Glomerular visceral epithelial cell (primary cell): ENCODE results near the gene ADIG.

Experiments used
- DNase-seq: peaks from one replicate; pipeline ENCODE4 v3.0.0-alpha.2; 2016; ENCODE audit errors: extremely low spot score

ADIG gene

GRCh38 chr20:38581013-38581412 lies at the start of gene ADIG:
TSS of gene ADIG (plus strand) at chr20:38581197. CDS start at chr20:38581251, 54 bp downstream.
- DNase-seq = no peak

DNA sequence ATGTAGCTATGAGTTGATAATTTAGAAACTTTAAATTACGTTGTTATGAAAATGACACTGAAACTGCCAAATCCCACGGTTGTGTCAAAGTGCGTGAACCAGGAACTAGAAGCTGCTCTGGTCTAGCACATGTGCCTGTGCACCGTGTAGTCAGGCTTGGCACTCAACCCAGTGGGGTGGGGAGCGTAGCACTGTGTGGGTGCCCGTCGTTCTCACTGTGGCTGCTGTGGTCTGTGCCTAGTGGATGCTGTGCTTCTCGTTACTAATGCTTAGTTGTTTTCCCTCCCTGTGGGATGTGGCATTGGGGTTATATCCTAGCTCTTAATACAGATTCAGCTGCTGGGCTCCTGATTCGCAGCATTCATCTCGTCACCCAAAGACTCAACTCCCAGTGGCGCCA lies 46.2 kb upstream of the ADIG start:
- DNase-seq = no peak

GRCh38 chr20:38536310-38536709 lies 44.7 kb upstream of the ADIG start:
- no peak for DNase-seq

GRCh38 chr20:38537176-38537575 lies 43.8 kb upstream of the ADIG start:
- no peak for DNase-seq

GRCh38 chr20:38538789-38539188 lies 42.2 kb upstream of the ADIG start:
- no peak for DNase-seq

DNA sequence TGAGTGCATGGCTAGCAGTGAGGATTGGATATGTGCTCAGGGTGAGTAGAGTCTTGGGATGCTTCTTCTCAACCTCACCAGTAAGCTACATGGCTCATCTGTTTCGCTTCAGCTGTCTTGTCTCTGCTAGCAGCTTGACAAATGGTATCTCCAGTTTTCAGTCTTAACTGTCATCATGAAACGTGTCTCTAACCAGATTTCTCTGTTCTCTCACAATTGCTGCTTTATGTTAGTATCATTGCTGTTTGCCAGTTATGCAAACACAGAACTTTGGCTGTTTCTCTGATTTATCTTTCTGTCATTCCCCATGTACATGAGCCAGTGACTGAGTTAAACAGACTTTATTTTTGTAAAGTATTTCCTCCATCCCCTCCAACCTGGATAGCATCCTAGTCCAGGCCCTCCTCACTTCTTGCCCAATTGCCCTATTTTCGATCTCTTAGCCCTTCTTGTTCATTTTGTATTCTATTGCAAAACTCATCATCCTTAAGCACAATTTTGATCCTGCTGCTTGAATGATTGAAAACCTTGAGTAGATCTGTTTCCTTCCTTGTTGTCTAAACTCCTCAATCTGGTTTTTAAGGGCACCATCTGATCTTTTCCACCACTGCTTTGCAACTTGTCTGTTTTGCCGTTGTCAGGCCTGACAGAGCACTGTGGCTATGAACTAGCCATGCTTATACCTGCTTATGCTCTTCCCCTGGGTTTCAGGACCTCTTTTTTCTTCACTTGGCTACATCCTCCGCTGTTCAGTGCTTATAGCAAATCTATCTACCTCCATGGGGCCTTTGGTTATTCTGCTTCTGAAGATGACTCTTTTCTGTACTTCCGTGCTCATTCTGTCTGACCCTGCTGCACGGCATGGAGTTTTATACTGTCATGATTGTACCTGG lies 37.7 kb upstream of the ADIG start:
- DNase-seq = no peak

DNA sequence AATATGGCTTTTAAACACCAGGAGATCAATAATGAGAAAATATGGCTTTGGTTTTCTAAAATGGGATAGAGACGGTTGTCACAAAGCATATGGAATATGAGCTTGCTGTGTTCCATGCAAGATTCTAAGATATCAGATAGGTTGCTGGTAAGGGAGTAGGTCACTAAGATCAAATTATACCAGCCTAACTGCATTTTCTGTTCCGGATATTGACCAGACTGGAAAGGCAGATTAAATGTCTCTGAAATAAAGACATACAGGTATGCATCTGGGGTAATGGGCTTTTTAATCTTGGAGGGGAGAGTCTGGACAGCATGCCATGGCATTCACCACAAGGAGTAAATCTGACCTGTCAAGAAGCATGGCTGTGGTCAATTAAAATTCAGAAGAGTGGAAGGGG lies 35.2 kb upstream of the ADIG start:
- DNase-seq = no peak

GRCh38 chr20:38547288-38548085 lies 33.5 kb upstream of the ADIG start:
- DNase-seq = no peak

DNA sequence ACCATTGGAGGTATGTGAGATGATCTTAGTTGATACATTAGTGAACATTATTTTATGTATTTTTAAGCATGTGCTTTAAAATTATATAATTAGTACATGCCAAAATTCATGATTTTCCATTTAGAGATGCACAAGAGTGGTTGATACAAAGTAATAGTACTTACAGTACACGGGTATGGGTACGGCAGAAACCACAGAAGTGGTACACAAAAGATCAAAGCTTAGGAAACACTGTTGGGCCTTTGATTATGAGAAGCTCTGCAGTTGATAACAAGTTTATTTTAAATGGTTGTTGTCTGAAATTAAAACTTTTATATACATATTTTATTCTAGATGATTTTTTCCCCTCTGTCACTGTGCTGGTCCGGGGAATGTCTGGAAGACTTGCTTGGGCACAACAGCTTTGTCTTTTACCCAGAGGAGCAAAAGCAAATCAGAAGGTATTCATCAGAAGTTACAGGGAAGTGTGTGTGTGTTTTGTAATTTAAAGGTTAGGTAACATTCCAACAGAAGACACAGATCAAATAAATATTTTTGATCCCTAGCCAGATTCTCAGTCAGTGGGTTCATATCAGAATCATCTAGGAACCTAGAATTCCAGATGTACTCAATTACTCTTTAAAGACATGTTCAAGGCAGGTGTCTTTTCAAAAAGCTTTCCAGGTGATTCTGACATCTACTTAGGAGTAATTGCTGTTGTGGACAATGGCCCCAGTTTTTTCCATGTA lies 32.5 kb upstream of the ADIG start:
- no peak for DNase-seq

DNA sequence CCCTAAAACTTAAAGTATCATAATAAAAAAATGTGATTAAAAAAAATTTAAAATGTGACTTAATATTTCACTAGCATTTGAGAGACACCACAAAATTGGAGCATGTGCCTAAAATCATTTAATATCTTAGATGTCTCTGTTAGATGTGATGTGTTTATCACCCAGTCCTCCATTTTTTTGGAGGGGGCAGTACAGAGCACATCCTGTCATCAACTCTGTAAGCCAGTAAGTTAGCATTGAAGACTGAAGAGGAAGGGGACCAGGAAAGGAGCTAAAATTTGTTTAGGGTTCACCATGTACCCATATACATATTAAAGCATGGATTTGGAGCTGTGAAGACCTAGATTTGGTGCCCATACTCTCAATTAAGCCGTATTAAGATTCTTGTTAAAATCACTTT lies 30.7 kb upstream of the ADIG start:
- no peak for DNase-seq

DNA sequence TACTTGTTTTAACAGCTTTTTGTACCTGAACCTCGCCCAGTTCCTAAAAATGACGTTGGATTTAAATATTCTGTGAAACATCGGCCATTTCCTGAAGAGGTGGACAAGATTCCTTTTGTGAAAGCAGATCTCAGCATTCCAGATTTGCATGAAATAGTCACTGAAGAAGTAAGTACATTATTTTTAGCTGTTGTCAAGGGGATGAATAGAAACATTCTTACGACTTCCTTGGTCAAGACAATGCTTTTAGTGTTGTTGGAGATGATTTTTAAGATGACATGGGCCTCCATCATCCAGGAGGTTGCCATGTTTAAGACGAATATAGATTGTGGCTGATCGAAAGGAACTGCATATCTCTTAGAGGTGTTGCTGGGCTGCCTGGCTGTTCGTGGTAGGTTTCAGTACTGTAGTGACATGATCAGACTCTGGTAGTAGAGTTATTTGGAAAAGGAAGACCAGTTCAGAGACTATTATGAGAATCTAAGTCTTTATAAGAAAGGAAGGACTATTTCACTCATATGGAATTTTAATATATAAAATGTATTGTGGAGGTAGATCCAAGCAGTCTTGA lies 29.9 kb upstream of the ADIG start:
- no peak for DNase-seq

GRCh38 chr20:38554986-38555385 lies 26.0 kb upstream of the ADIG start:
- DNase-seq = no peak

DNA sequence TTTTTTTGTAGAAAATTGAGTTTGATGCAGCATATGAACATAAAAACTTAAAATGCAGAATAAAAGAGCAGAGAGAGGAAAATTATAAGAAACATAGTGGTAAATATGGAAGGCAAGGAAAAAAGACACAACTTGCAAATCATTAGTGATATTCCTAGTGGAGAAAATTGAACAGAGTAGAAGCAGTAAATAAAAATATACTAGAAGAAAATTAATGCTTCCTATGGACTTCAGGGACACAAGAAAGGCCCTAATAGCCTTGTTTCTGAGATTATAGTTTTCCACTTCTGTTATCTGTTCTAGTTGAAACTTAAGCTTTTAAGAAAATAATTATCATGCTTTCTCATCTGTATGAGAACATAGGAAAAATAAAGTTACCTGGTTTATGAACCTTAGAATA lies 25.6 kb upstream of the ADIG start:
- no peak for DNase-seq

DNA sequence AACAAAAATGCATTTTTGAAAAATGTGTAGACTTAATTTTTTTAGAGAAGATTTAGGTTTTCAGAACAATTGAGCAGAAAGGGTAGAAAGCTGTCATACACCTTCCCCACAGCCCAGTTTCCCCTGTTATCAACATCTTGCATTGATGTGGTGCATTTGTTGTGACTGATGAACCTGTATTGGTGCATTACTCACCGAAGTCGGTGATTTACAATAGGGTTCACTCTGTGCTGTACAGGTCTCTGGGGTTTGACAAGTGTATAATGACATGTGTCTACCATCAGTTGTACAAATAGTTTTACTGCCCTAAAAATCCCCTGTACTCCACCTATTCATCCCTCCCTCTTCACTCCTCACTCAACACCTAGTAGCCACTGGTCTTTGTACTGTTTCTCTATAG lies 23.8 kb upstream of the ADIG start:
- DNase-seq = no peak

DNA sequence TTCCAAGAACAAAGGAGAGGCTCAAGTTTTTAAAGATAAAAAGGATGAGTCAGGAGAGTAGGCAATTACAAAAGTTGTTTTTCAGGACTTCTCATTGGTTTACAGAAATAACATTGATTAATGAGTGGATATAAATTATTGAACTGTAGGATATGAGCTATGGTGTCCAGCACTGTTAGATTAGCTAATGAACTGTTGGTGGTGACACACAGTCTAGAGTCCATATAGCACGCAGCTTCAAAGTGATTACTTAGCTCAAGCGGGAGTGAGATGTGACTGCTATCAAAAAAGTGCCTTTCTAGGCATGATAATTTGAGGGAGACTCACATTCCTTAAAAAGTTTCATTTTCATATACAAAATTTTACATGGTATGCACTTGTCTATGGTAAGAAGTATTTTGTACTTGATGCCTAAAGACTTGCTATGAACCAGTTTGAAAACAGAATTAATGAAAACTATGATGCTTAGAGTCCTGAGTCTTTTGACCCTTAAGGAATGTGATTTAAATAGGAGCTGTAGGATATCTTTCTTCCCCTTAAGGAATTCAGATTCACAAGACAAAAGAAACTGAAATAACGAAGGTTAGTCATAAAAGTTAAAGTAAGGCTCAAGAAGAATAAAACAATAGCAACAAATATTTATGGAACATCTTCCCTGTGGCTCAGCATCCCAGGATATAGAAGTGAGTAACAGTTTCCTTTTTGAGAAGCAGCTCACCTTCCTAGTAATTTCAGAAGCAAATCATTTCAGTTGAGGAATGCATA lies 22.2 kb upstream of the ADIG start:
- DNase-seq = no peak

GRCh38 chr20:38559764-38560163 lies 21.2 kb upstream of the ADIG start:
- no peak for DNase-seq

DNA sequence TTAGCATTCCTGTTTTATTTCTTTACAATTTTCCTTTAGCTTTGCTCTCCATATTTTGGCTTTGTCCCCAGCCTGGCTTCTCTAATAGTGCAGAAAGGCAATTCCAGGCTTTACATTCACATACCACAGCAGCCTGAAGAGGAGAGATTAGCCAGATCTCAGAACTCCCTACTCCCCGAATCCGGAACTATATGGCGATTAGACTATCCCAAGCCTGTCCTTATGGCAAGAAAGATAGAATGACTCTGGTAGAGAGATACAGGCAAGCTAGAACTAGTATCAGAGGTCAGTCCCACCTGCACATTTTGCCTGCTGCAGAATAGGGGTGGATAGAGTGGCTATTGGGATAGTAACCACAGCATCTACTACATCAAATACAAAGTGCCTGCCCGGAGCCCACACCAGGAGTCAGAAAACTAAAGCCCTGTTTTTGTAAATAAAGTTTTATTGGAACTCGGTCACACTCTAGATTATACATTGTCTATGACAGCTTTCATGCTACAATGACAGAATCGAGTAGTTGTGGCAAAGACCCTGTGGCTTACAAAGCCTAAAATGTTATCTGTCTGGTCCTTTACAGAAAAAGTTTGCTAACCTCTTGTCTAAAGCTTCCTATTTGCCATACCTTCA lies 17.1 kb upstream of the ADIG start:
- no peak for DNase-seq

DNA sequence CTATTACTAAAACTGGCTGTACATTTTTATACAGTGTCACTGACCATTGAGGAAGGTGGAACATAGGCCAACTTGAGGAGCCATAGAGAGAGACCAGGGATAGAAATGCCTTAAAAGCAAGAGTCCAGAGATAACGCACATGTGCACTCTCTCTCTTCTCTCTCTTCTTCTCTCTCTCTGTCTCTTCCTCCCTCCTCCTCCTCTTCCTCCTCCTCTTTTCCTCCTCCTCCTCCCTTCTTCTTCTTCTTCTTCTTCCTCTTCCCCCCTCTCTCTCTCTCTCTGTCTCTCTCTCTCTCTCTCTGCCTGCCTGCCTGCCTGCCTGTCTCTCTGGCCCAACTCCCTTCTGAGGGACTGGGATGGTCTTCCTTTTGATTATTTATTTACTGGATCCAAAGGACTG lies 16.3 kb upstream of the ADIG start:
- DNase-seq = no peak

DNA sequence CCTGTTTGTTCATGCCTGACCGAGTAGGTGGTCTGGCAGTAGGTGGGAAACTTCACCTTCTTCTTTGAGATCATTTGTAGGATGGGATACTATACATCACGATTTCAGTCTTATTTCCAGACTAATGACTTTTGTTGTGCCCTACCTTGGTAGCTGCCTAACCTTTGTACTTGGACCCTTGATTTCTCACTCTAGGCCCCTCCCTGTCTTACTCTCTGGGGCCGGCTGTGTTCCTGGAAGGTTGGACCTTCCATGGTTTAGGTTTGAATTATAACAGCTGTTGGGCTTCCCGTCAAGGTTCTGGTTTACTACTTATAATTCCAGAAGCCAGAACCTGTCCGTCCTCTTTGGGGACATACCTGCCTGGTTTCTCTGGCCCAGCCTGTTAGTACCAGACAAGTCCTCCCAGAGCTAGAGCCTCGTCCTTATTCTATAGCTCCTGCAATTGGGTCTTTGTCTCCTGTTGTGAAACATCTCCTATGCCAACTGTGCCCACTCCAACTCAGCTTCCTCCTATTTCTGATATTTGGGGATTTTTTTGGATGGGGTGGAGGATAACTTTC lies 14.9 kb upstream of the ADIG start:
- no peak for DNase-seq

DNA sequence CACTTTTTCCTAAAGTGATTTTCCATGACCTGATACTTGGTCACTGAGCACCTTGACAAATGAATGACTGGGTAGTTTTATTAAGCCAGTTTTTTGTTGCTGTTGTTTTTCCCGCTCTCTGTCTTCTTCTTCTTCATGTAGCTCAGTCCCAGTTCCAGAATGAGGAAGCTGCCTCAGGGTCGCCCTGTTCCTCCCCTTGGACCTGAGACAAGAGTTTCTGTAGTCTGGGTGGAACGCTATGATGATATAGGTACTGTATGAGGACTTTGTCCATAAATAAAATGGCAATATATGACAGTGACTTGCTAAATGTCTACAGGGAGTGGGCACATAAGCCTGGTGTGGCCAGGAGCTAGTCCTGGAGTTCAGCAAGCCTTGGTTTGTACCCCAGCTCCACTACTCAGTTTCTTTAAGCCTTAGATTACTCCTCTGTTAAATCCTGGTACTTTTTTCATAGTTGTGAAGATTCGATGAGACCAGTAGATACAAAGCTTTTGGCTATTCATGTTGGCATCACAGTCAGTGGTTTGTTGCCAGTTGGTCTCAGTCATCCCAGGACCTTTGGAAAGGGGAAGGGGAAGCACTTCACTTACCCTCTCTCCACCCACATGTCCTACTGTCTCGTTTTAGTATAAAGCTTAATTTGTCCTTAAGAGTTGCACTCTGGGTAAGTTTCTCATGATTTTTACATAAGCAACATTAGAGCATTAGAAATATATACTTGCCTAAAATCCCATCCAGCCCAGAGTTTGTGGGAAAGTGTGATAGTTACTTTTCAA lies 11.1 kb upstream of the ADIG start:
- no peak for DNase-seq
